Stimulated activated CD8-positive, alpha-beta memory T cell treated with anti-CD3 and anti-CD28 coated beads, Interleukin-15, amount 100 ng/mL, for 1 hour (primary cell): ENCODE results near the gene BCL11B.
"Not testable (repeated sequence)": the region's sequence is repeated elsewhere in the genome, so short reads cannot be mapped to it uniquely, and the experiment has no call there.

ENCODE experiments used
- DNase-seq: peaks from one replicate; pipeline ENCODE4 v3.0.0-alpha.2; 2020; ENCODE audit warnings: low read depth

The BCL11B gene

GRCh38 chr14:99239661-99240092, 32.3 kb downstream of the BCL11B start:
- DNase-seq: no peak

- no peak for DNase-seq
Measured at GRCh38 chr14:99238216-99238615, 33.8 kb downstream of the BCL11B start.

- no peak for DNase-seq
Measured at GRCh38 chr14:99237288-99237687, 34.7 kb downstream of the BCL11B start.

DNA sequence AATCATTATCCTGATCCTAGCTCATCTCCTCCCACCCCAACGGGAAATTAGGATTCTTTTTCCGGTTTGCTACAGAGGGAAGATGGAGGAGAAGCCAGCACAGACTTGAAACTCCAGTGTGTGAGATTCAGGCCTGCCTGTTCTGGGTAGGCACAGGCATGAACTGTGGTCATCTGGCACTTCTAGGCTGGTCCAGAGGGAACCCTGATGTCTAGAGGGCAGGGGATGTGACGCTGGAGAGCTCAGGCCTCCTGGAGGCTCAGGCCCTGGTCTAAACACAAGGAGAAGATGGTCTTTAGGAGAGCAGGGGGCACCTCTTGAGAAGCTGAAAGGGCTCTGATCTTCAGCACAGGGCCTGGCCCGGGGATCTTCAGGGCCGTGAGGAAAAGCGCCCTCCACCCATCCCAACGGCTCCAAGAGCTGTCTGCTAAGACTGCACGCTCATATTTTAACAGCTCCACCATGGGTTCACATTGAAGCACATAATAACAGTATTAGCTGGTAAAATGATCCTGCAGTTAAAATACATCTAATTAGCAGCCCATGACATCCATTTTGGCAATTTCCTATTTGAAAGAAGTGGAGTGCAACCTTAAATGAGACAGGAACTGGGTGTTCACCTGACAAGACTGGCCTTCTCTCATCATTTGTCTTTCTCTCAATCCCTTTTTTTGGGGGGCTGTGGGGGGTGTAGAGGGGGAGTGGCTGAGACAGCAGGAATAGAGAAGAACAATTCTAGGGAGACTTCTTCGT, 35.4 kb downstream of the BCL11B start:
- no peak for DNase-seq

- DNase-seq: no peak
Measured at GRCh38 chr14:99235582-99236320, 36.2 kb downstream of the BCL11B start.

DNA sequence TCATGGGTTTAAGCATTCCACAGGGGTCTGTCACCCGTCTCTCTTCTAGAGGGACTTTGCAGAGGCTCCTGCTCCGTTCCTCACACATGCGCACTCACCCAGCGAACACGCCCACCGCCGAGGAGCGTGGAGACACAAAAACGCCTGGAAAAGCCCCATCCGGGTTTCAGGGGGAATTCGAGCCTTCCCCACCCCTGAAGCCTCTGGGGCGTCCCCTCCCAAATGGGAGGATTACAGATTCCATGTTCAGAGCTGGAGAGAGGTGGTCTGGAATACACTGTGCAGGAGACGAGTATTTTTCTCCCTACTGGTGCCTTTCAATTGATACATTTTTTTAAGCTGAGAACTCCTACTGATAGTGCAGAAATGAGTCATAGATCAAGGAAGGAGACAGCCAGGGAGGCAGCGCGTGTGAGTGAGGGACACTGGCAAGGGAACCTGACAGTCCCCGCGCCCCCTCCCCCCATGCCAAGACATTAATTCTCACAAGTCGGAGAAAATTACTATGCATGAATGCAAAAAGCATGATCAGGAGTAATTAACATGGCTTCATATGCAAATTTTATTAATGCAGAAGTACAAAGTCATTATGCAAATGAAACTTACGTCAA, 36.9 kb downstream of the BCL11B start:
- DNase-seq: no peak

GRCh38 chr14:99234355-99234754, 37.6 kb downstream of the BCL11B start:
- no peak for DNase-seq

DNA sequence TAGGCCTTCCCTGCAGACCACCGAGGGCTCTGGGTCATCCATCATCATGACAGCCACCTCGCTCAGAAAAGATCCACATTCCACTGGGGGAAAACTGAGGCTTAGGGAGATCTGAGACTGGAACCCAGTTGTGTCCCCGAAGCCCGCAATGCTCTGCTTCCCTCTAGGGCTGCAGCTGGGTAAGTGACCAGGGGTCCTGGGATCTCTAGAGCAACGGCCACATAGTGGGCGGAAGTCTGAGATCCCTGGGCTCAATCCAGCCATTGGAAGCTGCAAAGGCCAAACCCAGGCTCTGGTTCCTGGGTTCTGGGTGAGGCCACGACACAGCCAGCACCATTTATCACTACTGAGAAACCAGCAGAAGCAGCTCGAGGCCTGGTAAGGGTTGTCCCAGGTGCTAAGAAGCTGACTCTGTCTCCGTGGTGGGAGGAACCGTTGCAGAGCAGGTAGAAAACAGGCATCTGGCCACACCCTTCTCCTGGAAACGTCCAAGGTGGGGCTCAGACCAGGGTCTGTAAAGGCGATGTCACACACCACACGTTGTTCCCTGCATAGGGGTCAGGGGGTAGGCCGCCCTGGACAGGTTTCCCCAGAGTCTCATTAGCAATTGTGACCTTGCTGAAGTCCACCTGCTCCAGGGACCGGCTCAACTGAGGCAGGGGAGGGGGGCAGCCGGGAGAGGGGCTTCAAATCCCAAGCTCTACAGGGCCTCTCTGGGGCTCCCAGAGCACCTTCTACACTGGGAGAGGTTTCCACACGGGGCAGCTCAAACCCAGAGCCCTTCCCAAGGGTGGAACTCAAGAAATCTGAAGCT, 38.6 kb downstream of the BCL11B start:
- DNase-seq: no peak

DNA sequence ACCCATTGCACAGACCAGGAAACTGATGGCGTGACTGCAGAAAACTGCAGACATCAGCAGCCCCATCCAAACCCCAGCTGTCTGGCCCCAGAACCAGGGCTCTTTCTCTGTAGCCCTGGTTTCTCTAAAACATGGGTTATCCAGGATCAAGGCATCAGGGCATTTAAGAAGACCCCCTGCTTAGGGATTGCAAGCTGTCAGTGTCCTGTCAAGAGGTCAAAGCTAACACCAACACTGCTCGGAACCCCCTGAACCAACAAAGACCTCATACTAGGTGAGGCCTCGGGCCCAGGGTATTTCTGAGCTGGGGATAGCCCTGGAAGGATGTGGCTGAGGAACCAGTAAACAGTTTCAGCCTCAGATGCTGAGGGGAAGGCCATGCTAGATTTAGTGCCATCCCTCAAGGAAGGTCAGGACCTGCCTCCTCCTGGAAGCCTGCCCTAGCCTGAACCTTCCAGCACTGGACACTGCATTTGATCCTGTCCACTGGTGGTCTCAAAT, 39.2 kb downstream of the BCL11B start:
- no peak for DNase-seq

- no peak for DNase-seq
Measured at GRCh38 chr14:99231850-99232713, 39.9 kb downstream of the BCL11B start.

- DNase-seq: no peak
Measured at GRCh38 chr14:99231161-99231849, 40.7 kb downstream of the BCL11B start.

DNA sequence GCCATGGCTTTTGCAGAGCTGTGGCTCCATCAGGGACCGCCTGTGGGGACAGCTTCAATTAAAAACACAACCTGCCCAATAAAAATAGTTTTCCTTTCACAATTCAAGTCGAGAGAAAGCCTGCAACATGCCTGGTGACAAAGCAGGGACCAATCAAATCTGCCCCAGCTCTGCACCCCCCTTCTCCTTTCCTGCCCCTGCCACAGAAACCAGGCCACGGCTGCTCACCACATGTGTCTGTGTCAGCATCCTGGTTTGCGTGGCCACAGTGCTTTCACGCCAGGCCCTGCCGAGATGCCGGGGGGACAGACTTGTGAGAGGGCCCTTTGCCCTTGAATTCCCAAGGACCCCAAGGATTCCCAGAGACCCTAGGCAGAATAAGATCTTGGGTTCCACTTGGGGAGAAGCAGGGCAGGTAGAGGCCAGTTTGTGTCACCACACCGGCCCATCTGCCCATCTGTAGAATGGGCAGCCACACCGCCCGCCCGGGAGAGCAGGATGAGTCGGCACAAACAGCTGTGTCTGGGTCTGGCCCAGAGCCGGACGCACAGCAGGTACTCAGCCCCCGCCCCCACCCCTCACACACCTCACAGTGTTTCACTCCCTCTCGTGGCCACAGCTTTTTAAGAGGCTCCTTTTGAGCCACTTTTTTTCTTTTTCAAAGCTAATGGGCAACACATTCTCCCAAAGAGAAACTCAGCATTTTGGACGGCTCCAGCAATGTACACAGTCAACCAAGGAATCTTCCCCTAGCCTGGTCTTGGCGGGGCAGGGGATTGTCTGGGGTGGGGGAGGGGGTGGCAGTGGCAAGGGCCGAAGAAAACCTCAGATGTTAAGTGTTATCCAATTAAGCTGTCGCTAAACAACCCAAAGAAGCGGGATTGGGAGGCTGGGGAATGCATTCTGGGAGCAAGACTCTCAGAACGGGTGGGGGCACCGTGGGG, 41.5 kb downstream of the BCL11B start:
- DNase-seq: peak; percentile 62

GRCh38 chr14:99229654-99230207, 42.3 kb downstream of the BCL11B start:
- DNase-seq: no peak

GRCh38 chr14:99228760-99229159, 43.2 kb downstream of the BCL11B start:
- not testable (repeated sequence) for DNase-seq

DNA sequence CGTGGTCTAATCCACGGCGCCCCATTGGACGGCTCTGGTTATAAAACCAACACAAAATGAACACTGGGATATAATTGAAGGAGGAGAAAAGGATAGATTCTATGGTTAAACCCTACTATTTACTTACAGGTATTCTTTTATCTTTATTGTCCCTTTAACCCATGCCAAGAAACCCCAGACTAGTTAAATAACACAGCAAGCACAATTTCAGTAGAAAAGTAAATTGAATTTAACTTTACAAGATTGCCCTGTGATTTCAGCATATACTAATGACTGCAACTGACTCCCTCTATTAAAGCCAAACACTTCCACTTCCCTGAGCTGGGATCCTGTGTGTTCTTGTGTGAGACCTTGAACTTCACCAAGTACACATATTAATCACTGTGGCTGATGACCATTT, 45.3 kb downstream of the BCL11B start:
- DNase-seq: no peak

GRCh38 chr14:99225436-99226203, 46.4 kb downstream of the BCL11B start:
- no peak for DNase-seq

GRCh38 chr14:99224948-99225347, 47.0 kb downstream of the BCL11B start:
- DNase-seq: no peak
